Measurements from ENCODE around the gene SEPTIN8.

The SEPTIN8 gene

DNA sequence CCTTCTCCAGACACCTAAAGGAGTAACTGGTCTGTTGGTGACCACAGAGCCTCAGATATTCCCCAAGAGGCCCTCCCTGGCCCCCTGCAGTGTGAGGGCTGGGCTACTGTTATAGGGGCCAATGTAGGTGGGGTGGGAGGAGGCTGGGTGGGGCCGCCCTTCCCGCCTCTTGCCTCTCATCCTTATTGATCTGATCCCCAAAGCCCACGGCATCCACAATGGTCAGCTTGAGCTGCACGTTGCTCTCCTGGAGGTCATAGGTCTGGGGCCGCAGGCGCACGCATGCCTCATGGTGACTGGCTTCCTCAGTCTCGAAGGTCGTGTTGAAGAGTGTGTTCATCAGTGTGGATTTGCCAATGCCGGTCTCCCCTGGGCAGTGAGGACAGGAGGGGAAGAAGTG is 13.0 kb downstream of the SEPTIN8 start:
- DNase-seq (ENCODE audit: low read depth): no peak

DNA sequence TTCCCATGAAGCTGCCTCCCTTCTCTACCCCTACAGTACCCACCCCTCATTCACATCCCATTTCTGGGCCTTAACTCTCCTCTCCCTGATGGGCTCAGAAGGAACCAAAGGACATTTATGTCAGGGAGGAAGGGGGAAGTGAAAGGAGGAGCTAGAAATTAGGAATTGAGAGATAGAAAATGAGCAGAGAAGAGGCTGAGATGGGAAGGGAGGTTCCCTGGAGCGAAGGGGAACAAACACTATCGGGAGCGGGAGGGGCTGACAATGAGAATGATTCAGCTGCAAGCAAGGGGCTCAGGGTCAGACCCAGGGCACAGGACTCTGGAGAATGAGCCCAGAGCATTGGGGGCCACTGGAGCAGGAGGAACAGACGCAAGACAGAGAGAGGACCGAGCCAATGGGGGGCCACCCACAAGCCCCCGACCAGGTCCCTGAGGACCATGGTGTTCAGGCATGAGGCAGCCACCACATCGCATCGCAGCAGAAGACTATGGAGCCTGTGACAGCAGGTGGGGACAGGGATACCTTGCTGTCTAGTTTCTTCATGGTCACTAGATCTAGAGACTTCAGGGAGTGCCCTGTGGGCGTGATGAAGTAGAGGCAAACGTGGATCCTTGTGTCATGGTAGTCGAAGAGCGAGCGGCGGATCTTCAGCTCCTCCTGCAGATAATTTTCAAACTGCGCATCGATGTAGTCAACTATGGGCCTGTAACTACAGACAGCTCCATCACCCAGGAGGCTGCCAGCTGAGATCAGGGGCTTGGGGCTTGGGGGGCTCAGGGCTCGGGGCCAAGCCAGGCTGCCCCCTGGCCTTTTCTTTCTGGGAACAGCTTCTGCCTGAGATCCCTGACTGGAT is 13.6 kb downstream of the SEPTIN8 start:
- no peak for DNase-seq (ENCODE audit: low read depth)

DNA sequence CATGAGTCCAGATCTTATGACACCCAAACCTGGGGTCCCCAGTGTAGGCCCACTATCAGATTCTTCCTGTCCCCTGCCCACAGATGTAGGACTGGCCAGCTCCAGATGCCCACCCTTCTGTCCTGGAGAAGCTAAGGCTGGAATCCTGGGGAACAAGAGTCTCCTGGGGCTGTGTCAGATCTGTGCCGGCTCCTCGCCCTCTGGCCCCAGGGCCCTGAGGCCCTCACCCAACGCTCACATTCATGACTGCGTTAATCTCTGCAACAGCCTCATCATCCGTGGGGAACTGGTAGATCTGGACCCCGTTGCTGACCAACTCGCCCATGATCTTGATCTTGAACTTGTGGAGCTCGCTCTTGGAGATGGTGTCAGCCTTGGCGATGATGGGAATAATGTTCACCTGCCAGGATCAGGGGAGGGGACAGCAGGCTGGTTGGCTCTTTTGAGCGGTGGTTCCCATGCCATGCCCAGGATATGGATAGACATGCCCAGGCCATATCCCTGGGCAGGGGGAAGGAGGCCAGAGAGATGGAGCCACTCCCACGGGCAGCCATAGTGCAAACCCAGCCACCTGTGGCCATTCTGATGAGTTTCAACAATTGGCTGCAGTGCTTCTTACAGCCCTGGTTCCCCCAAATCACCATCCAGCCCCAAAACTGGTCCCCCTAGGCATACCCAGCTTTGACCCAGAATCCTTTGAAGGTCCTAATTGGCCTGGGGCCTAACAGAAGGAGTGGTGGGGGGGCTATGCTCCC is 14.6 kb downstream of the SEPTIN8 start:
- no peak for DNase-seq (ENCODE audit: low read depth)

DNA sequence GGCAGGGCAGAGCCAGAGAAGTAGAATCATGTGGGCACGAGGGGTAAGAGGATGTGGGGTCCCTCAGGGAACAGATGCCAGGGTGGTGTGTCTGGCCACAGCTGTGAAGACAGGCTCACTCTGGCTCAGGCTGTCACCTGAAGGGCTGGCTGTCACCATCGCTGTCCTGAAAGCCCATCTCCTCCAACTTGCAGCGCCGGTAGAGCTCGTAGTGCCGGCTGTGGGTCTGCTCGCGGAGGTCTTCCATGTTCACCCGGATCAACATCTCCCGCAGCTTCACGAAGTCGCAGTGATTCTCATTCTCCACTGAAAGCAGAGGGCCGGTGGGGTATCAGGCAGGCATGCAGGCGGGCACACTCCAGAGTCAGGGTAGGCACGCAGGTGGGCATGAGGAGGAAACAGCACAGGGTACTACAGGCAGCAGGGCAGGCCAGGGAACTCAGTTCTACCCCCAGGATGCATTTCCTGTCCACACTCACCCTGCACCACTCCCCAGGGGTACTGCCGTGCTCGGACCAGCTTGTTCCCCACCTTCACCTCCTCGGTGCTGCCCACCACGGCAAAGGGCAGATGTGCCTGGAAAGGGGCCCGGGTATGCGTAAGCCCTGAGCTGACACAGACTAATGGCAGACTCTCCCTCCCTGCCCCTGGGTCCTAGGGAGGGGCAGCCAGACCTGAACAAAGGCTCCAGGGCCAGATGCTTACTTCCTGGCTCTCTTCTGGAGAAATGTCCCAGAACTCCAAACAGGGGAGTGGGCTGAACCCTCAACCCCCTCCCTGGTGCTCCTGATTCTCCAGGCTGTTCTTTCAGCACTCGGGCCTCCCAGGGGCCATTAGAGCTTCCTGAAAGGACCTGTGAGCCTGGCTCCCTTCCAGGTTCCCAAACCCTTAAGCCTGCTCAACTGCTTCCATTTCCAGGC is 15.5 kb downstream of the SEPTIN8 start:
- no peak for DNase-seq (ENCODE audit: low read depth)

DNA sequence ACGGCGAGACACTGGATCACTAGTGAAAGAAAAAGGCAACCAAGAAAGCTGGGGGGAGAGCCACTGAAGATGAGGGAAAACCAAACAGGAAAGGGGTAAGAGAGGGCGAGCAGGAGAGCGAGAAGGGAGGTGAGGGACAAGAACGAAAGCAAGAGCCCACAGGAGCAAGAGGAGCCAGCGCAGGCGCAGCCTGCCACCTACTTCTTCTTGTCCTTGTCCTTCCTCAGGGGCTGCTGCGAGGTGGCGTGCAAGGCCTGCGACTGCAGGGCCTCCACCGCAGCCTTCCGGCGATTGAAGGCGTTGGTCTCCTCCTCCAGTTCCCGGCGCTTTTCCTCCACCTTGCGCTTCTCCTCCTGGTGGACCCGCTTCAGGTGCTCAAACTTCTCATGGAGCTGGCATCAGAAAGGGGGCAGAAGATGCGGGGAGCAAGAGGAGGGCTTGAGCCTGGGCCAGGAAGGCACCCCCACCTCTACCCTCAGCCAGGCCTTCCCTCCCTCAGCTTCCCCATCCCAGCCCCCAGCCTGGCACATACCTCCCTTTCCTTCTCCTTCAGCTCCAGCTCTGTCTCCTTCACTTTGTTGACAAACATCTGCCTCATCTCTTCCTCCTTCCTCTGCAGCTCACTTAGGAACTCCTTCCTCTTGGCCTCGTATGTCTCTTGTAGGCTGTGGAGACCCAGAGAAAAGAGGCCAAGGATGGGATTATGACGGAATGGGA is 16.3 kb downstream of the SEPTIN8 start:
- DNase-seq (ENCODE audit: low read depth): no peak

DNA sequence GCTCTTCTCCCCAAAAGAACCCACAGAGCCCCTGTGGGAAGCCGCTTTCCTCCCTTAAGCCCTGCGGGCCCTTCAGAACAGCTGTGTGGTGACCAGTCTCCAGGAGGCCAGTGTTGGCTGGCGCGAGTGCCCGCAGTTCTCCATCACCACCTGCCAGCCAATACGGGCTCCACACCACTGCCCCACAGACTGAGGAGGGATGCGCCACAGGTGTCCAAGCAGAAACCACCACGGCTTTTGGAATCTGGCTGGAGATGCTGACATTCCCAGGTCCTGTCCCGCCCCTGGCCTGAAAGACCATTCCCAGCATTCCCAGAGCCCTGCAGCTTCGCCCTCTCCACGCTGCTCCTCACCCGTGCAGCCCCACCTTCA is 17.0 kb downstream of the SEPTIN8 start:
- DNase-seq (ENCODE audit: low read depth): no peak

DNA sequence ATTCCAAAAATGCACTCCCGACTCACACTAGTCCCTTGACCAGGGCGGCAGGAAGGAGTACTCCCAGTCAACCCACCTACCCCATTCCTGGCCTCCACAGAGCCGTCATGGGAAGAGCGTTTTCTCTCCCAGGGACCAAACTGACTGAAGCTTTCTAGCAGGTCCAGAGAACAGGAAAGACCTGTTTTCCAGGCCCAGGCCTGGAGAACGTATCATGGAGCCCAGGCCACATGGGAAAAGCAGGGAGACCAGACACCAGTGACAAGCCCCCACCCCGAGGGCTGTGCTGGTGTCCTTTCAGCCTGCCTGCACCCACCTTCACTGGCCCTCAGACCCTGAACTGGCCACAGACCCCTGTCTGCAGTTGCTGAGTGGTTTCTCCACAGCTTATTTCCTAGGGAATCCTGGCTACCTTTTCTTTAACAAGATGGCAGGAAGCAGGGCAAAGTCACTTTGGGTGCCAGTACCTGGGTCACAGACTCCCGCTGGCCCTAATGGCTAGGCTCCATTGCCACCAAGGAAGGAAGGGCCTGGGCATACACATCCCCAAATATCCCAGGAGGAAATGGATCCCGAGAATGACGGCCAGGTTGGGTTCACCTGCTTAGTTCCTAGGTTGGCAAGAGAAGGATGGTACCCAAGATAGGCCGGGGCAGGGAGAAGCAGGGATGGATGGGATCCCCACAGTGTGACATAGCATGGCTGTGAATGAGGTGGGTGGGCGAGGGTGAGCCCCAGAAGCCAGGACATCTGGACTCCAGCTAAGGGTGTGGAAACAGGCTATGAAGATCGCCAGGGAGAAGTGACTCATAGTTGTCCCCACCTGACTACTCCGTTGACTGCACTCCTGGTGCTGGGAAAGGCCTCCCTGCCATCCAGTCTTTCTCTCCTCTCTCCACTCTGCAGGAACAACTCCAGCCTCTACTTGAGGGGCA is 17.7 kb downstream of the SEPTIN8 start:
- DNase-seq (ENCODE audit: low read depth): no peak

DNA sequence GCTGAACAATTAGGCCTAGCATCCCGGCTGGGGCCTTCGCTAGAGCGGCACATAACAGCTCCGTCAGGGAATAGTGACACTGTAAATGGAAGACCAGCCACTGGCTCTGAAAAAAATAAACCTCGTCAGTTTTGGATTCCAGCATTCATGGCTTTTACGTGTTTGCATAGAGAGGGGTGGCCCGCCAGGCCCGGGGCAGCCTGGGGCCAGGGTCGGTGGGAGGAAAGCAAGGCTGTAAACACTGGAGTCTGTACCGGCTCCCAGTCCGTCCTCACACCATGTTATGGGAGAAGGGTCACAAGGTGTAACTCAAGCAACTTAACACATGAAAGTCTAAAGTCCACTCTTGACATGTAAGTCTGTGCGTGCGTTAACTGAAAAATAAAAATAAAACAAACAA is 18.6 kb downstream of the SEPTIN8 start:
- no peak for DNase-seq (ENCODE audit: low read depth)

DNA sequence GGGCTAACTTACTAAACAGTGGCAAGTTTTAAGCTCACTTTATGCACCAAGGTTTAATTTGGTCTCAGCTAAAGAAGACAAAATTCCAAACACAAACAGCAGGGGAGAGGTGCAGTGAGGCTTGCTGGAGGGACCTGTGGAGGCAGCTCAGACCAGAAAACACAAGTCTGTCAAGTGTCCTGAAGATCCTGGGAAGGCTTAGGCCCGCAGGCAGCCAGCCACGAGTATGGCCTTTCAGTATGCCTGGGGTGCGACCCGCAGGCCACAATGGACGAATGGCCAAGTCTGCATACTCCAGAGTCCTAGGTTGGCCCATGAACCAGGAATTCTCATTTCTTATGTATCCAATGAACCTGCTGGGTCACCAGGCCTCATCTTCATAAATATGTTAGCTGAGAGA is 20.5 kb downstream of the SEPTIN8 start:
- DNase-seq (ENCODE audit: low read depth): no peak

DNA sequence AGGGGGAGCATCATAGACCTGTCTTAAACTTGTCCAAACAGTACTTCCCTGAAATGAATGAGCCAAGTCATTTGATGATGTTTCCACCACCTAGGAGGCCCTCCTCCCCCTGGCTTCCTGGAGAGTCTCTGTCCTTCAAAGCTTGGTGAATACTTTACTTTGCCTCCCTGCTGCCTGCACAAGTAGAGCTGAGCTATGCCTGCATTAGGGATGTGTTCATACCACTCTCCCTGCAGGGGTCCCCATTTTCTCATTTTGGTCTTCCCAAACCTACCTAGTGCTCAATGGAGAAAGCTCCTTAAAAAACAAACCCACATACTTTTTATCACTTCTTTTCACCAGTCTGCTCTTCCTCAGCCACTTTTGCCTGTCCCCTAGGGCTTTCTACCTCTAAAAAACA is 22.1 kb downstream of the SEPTIN8 start:
- no peak for DNase-seq (ENCODE audit: low read depth)

DNA sequence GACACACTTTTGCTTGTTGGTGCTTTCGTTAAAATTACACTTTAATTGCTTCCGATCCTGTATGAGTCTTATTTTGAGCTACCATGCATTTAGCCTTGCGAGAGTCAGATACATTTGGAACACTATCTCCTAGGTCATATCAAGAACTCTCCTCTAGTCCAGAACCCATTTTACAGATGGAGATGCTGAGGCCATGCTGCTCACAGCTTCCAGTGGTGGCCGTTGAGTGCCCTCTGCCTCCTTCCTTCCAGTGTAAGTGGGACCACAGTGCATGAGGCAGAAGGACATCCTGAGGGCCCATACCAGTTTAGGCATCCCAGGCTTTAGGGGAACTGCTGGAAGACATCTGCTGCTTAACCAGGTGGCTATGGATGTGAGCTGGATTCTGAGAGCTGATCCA is 22.9 kb downstream of the SEPTIN8 start:
- DNase-seq (ENCODE audit: low read depth): no peak

DNA sequence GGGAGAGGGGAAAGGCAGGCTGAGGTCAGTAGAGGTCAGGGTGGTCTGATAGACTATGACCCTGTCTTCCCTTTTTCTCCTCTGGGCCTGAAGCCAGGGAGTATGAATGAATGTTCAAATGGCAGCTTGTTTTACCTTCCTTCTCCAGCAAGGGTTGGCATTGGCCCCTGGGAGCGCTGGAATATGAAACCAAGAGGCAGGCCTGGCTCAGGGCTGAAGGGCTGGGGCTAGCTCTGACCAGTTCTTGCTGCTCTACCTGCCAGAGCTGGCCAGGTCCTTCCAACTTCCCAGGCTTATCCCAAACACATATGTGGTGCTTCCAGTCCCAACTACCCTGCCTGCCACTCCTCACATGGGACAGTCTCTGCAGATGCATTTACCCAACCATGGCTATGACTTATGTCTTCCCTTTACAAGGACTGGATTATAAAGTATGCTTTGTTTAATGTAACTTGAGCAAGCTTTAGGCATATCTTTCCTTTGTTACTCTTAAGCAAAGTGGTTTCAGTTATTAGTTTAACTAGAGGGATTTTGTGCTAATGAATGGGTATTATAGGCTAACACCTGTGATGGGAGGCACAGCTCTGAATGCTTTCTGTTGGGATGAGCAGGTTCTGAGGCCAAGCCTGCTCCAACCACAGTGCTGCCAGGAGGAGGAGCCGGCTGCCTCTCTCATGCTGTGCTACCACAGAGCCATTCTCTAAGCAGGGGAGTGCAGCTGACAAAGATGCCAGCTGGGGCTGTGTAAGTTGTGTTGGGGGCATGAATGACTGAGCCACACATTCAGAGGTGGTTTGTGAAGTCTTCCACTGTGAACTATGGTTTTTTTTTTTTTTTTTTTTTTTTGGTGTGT is 23.7 kb downstream of the SEPTIN8 start:
- DNase-seq (ENCODE audit: low read depth): no peak

DNA sequence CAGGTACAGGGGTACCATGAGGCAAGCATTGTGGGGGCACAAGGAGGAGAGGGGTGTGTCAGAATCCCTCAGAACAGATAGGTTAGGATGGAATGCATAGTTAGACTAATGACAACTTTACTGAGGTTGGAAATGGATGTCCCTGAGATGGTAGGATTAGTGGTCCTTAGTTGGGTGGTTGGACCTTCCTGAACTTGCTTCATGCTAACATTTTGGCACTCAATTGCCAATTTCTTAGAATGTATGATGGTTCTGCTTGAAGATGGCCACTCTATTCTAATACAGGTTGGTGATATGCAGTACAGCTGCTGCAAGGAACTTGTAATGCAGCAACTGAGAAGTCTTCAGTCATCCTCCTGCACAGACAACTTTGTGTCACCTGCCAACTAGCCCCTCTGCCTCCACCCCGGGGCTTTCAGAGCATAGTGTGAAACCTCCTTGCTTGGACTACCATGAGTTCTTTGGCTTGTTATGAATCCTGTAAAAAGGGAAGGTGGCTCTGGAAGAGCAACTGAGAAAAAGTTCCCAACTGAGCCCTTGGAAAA is 24.4 kb downstream of the SEPTIN8 start:
- DNase-seq (ENCODE audit: low read depth): no peak

DNA sequence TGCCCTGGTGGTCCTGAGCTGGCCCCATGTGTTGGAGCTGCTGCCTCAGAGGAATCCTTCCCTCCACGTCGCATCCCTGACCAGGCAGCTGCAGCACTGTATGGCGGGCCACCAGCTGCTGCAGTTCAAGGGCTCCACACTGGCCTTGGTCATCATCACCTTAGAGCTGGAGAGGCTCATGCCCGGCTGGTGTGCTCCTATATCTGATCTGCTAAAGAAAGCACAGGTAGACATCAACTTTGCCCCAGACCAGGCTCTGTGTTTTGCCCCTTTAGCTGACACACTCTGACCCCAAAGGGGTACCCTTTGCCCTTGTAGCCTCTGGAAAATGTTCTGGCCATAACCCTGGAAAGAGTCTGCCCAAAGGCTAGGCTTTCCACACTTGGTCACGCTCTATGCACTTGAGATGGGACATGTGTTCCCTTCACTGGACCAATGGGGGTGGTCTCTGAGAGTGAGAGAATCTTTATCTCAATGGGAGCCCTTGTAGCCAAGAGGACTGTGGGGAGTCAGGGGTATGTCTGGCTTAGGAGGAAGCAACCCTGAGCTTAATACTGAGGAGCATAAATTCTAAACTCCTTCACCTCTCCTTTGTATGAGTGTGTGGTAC is 25.0 kb downstream of the SEPTIN8 start:
- no peak for DNase-seq (ENCODE audit: low read depth)

DNA sequence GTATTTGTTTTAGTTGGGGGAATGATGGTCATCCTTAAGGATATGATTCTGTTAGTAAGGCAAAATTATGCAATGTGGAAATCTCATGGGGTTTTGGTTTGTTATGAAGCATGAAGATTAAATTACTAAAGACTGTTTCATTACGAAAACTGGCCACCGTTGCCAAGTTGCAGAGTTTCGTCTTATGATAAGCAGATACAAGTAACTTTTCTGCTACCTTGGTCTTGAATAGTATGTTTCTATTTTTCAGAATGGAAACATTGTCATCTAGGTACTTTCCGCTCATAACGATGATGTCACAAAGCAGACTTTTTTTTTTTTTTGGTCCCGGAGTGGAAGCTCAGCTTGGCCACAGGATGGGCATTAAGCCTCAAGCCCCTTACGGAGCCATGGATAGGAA is 25.6 kb downstream of the SEPTIN8 start:
- no peak for DNase-seq (ENCODE audit: low read depth)

DNA sequence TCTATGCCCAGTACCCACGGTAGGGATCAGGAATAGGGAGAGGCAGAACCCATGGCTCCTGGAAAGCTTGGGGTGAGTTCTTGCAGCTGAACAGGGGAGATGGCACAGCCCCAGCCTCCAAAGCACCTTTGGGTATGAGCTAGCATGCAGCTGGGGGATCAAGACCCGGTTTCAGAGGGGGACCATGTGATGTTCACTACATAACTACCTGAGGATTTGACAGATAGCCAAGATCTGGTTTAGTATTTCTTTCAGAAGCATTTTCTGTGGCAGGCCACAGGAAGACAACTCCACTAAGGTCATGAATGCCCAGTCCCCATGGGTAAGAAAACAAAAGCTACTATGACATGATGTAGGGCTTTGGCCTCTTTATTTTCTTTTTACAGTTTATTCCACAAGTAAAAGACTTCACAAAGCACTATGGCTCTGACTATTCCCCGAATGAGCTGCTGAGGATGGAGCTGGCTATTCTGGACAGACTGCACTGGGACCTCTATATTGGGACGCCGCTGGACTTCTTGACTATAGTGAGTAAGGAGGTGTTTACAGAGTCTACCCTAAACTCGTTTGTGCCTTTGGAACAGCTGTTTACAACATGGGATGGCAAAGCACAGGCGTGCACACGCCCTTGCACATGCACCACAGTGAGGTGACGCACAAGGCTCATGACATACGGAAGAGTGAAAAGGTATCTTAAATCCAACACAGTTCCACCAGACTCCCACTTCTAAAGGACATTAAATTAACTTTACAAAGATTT is 26.4 kb downstream of the SEPTIN8 start:
- DNase-seq (ENCODE audit: low read depth): no peak

DNA sequence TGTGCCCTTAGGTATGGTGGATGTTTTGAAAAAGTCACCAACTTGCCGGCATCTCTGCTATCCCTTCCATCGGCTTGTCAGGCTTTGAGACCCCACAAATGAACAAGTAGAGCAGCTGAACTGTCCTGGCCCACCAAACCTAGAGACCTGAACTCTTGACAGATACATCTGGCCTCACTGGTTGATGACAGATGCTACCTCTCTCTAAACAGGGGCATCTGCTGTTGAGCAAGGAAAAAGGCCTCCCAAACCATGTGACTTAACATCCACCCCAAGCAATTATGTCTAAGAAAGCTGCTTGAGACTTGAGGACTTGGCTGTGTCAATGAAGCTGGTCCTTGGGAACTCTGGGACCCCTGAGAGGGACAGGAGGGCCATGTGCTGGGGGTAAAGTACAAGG is 27.5 kb downstream of the SEPTIN8 start:
- DNase-seq (ENCODE audit: low read depth): no peak

DNA sequence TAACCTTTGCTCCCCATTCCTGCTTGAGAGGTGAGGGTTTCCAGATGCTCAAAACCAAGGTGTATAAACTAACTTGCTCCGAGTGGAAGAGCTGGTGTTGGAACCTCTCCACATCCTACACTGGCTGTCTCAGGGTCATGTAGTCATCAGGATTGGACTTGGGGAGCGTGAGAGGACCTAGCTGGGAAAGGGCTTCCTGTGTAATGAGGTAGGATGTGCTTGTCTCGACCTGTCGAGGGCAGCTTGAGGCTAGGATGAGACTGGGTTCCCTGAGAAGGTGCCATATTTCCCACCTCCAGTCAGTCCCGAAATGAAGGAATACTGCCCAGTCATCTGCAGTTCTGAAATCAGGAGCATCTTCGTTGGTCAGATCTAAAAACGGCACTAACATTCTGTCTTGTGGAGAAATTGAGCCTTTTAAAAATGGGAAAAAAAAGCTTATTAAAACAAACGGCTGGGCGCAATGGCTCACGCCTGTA is 28.5 kb downstream of the SEPTIN8 start:
- no peak for DNase-seq (ENCODE audit: low read depth)
